ENCODE data around the gene TMEM258.

TMEM258 gene

DNA sequence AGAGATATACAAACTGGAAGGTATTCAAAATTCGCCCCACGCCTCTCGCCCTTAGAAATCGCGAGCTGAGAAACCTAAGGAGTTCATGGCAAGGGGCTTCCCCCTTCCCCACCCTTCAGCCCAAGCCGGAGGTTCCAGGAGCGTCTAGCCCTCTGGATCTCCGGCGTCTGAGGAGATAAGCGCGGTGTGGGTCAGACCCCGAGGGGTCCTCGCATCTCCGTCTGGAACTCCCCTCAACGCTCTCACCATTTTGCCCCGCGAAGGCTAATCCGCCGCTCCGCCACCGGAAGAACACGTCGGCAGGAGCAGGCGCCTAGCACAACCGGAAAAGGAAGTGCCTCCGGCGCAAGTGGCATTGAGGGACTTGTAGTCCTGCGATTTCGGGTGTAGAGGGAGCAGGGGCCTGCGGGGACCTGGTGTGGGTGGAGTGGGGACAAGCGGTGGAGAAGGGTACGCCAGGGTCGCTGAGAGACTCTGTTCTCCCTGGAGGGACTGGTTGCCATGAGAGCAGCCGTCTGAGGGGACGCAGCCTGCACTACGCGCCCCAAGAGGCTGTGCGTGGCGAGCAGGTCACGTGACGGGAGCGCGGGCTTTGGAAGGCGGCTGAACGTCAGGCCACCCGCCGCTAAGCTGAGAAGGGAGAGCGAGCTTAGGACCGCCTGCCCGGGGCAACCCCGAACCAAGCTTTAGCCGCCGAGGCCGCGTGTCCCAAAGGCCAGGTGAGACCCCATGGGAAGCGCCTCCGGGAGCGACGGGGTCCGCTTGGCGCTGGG is at the start of gene TMEM258, which contains the start of gene FEN1:
TMEM258 (minus strand) TSS at position 290 of the 773 bp plus-strand sequence; CDS start at position 249, 41 bp downstream.
FEN1 (plus strand) TSS at position 602 of the 773 bp plus-strand sequence. CDS start 2,451 bp downstream, outside the sequence.
- TF ChIP-seq, protein P1, sequence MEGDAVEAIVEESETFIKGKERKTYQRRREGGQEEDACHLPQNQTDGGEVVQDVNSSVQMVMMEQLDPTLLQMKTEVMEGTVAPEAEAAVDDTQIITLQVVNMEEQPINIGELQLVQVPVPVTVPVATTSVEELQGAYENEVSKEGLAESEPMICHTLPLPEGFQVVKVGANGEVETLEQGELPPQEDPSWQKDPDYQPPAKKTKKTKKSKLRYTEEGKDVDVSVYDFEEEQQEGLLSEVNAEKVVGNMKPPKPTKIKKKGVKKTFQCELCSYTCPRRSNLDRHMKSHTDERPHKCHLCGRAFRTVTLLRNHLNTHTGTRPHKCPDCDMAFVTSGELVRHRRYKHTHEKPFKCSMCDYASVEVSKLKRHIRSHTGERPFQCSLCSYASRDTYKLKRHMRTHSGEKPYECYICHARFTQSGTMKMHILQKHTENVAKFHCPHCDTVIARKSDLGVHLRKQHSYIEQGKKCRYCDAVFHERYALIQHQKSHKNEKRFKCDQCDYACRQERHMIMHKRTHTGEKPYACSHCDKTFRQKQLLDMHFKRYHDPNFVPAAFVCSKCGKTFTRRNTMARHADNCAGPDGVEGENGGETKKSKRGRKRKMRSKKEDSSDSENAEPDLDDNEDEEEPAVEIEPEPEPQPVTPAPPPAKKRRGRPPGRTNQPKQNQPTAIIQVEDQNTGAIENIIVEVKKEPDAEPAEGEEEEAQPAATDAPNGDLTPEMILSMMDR (IDR thresholded peaks at IDR 0.05; ENCODE audit: low read depth, low read length): no peak

DNA sequence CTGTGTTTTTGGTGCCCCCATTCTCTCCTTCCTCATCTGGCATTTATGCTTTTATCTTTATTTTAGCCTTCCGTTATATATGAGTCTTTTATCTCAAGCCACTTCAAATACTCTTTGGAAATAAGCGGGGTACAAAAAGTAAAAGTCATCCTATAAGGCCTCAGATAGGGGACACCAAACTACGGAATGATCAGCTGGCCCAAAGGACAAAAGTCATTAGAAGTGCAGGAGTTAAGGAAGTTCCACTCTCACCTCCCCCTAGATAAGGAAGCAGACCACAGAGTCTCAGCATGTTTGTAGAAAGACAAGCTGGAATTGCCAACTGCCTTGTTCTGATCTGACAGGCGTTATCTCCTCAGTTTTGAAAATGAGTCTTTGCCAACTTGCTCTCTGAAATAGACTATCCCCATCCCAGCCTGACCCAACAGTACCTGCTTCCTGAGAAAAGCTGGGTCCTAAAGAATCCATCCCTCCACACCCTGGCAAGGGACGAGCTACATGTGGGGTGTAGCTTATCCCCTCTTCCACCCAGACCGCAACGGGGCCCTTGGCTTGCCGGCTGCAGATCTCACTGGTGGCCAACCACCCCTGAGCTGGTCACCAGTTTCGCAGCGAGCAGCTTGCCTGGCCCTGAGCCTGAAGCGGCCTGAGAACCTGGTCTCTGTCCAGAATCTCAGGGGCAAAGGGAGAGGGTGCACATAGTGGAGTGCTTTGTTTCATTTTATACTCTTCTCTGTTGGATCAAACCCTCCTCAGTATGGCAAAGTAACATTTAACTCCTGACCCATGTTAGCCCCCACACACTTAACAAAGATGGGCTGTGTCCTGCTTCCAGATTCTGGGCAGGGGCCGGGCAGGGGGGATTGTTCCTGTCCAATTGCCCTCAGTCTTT is 49.5 kb upstream of the TMEM258 start:
- TF ChIP-seq, protein P1 (IDR thresholded peaks at IDR 0.05; ENCODE audit: low read depth, low read length): no peak
- no peak for DNase-seq (ENCODE audit: extremely low read depth, low read depth)

More for the DNA sequence above, at the start of gene TMEM258, which contains the start of gene FEN1:
- DNase-seq (ENCODE audit: extremely low read depth, low read depth): peak; percentile 83

DNA sequence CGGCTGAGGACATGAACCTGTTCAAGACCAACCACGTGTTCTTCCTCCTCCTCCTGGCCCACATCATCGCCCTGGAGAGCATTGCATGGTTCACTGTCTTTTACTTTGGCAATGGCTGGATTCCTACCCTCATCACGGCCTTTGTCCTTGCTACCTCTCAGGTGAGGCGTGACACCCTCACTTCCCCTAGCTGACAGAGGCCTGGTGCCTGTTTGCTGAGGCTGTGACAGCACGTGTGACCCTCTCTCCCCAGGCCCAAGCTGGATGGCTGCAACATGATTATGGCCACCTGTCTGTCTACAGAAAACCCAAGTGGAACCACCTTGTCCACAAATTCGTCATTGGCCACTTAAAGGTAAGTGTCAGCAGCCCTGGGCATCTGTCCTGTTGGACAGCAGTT is 48.0 kb upstream of the TMEM258 start:
- no peak for DNase-seq (ENCODE audit: extremely low read depth, low read depth)
- TF ChIP-seq, protein P1 (IDR thresholded peaks at IDR 0.05; ENCODE audit: low read depth, low read length): no peak

DNA sequence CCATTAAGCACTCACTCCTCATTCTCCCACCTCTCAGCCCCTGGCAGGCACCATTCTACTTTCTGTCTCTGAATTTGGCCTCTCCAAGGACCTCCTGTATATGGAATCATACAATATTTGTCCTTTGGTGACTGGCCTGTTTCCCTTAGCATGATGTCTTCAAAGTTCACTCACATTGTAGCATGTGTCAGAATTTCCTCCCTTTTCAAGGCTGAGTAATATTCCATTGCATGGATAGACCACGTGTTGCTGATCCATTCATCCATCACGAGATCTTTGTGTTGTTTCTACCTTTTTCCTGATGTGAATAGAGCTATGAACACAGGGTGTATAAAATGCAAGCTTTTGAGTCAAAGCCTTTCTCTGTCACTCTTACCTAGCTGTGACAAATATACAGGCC is 47.3 kb upstream of the TMEM258 start:
- TF ChIP-seq, protein P1 (IDR thresholded peaks at IDR 0.05; ENCODE audit: low read depth, low read length): no peak
- DNase-seq (ENCODE audit: extremely low read depth, low read depth): no peak

DNA sequence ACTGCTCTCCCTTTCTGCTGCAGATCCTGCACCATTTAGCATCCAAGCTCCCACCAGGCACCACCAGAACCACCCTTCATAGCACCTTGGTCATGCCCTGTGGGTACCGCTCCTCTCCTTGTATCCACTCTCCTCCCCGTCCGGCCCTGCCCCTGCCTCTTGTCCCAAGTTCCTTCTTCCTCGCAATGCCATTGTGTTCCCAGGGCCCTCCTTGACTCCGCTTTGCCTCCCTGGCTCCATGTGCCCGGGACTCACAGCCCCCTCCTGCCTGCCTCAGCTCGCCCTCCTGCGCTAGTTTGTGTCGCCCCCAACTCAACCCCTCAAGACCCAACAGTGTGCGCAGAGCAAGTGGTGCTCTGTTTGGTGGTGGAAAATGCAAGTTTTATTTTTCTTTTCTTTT is 46.5 kb upstream of the TMEM258 start:
- TF ChIP-seq, protein P1 (IDR thresholded peaks at IDR 0.05; ENCODE audit: low read depth, low read length): no peak

DNA sequence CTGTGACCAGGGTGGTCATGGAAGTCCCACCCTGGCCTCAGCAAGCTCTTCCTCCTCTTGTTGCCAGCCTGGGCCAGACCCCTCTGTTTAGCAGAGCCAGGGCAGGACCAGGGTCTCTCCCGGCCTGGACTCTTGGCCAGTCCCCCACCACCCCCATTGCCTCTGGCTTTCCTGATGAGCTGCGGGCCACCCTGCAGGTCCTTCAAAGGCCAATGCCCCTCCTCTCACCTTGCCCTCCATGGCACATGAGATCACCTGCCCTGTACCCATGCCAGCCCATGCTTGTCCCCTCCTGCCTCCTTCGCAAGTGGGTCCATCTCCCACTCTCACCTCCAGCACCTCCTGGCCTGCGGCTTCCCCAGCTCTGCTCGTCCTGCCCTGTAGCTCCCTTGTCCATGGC is 46.1 kb upstream of the TMEM258 start:
- TF ChIP-seq, protein P1 (IDR thresholded peaks at IDR 0.05; ENCODE audit: low read depth, low read length): no peak
- no peak for DNase-seq (ENCODE audit: extremely low read depth, low read depth)

More for the DNA sequence above, 46.5 kb upstream of the TMEM258 start:
- no peak for DNase-seq (ENCODE audit: extremely low read depth, low read depth)
